ENCODE results near the gene FCAR. TPM values are rescaled to one million over a fixed set of nuclear protein-coding genes. Genes with fewer than 3 reads are reported as not detected.
"Not testable (repeated sequence)": the region's sequence is repeated elsewhere in the genome, so short reads cannot be mapped to it uniquely, and the experiment has no call there.

Gene FCAR
- total RNA-seq, 1 experiment from 2014 or later = 0.22 TPM

- Mint-ChIP-seq H3K4me3 (no peak overlapping the region), H3K36me3 (peaks cover 9% of the 10 kb centered on the region), H3K27me3 (ENCODE audit: low read depth) (peaks cover 5% of the 10 kb centered on the region), H3K27ac (no peak overlapping the region), H3K4me1 (peaks cover 50% of the 10 kb centered on the region), H3K9me3 (peaks cover 9% of the 10 kb centered on the region)
- ChIA-PET POLR2A (interaction anchor here (0.7 kb wide), 1 partner anchor 112 kb away, joined by 5 read pairs; no protein-coding TSS in a partner anchor), CTCF (interaction anchor here (1.7 to 3.0 kb wide), 2 partner anchors 10 to 22 kb away, joined by 7 to 16 read pairs; no protein-coding TSS in a partner anchor)
- no peak for DNase-seq (ENCODE audit: low spot score)
- TF ChIP-seq GABPB1 (CRISPR knock-in tag; IDR thresholded peaks at IDR 0.05) (no peak), ZSCAN18 (CRISPR knock-in tag; IDR thresholded peaks at IDR 0.05) (no peak), AR (CRISPR knock-in tag; IDR thresholded peaks at IDR 0.05) (no peak), E2F4 (CRISPR knock-in tag; IDR thresholded peaks at IDR 0.05; ENCODE audit: borderline replicate concordance, low read depth) (no peak), FOXK1 (CRISPR knock-in tag; IDR thresholded peaks at IDR 0.05) (no peak), ARID4B (CRISPR knock-in tag; IDR thresholded peaks at IDR 0.05; ENCODE audit: borderline replicate concordance) (no peak), CREM (CRISPR knock-in tag; IDR thresholded peaks at IDR 0.05) (no peak), MAX (CRISPR knock-in tag; IDR thresholded peaks at IDR 0.05) (no peak), NR2C2 (CRISPR knock-in tag; IDR thresholded peaks at IDR 0.05) (no peak), ZNF232 (CRISPR knock-in tag; IDR thresholded peaks at IDR 0.05) (no peak), E2F1 (CRISPR knock-in tag; IDR thresholded peaks at IDR 0.05) (no peak), GTF2I (CRISPR knock-in tag; conservative IDR thresholded peaks at IDR 0.05) (no peak), TP53 (CRISPR knock-in tag; IDR thresholded peaks at IDR 0.05) (no peak), JAZF1 (CRISPR knock-in tag; IDR thresholded peaks at IDR 0.05) (no peak), ZNF263 (CRISPR knock-in tag; IDR thresholded peaks at IDR 0.05; ENCODE audit: low read depth) (no peak), CBFB (CRISPR knock-in tag; IDR thresholded peaks at IDR 0.05; ENCODE audit: low read depth) (no peak), ERG (CRISPR knock-in tag; IDR thresholded peaks at IDR 0.05) (no peak), ZNF121 (CRISPR knock-in tag; IDR thresholded peaks at IDR 0.05) (no peak), ZNF425 (CRISPR knock-in tag; conservative IDR thresholded peaks at IDR 0.05) (no peak), MXD4 (CRISPR knock-in tag; IDR thresholded peaks at IDR 0.05; ENCODE audit: borderline replicate concordance) (no peak)
- no peak for ATAC-seq
These were observed 29.3 kb downstream of the FCAR start for GRCh38 chr19:54903303-54903702.

GRCh38 chr19:54904261-54904660, 30.2 kb downstream of the FCAR start:
- H3K9me3 Mint-ChIP-seq; H3K4me3 Mint-ChIP-seq; H3K27ac Mint-ChIP-seq; H3K27me3 Mint-ChIP-seq (ENCODE audit: low read depth); ATAC-seq; DNase-seq (ENCODE audit: low spot score); H3K36me3 Mint-ChIP-seq: not testable (repeated sequence)
- ChIA-PET CTCF (interaction anchor here (3.0 kb wide), 1 partner anchor 23 kb away, joined by 16 read pairs; no protein-coding TSS in a partner anchor), POLR2A (interaction anchor here (0.7 kb wide), 1 partner anchor 111 kb away, joined by 5 read pairs; no protein-coding TSS in a partner anchor)
- peaks cover 41% of the 10 kb centered on the region for H3K4me1 Mint-ChIP-seq

Measured in WTC11 (cell line).